OCI-LY7 (cell line): ENCODE results near the gene DIP2C.

Experiments
- CTCF ChIP-seq: fragments of 200-600 bp; sonication (generic); conservative IDR thresholded peaks from 2 replicates; pipeline ENCODE4 v1.5.1; 2014; ENCODE audit warnings: mild to moderate bottlenecking, antibody characterized with exemption, low read length, moderate library complexity, mixed read lengths
- EZH2phosphoT487 ChIP-seq: fragments of 200-600 bp; sonication (generic); IDR thresholded peaks from 2 replicates; pipeline ENCODE4 v1.6.1; 2018; ENCODE audit warnings: low read depth, borderline replicate concordance, mild to moderate bottlenecking, mixed run types, antibody characterized with exemption, low read length, moderate library complexity, mixed read lengths

- TF ChIP-seq CTCF (no peak), EZH2phosphoT487 (no peak)
Observed at GRCh38 chr10:396107-396506, 293.4 kb downstream of the DIP2C start.
